GM12872 (cell line): Measurements from ENCODE around the gene HAUS3.

Experiments
- CTCF ChIP-seq: IDR thresholded peaks from 3 replicates; pipeline ENCODE4 v1.5.1; 2011; ENCODE audit warnings: low read depth, mild to moderate bottlenecking, low read length, moderate library complexity; ENCODE audit not compliant: insufficient read depth

HAUS3 gene

GRCh38 chr4:2245787-2246275 lies 3.9 kb upstream of the HAUS3 start:
- no peak for TF ChIP-seq CTCF

- no peak for TF ChIP-seq CTCF
Observed at GRCh38 chr4:2245057-2245786, 3.3 kb upstream of the HAUS3 start.

- 0 out of 3 replicates have a peak, but pooled peaks have one; percentile 20 for TF ChIP-seq CTCF
Observed at GRCh38 chr4:2243681-2244380, 1.9 kb upstream of the HAUS3 start.

GRCh38 chr4:2241003-2241402 lies 918 bp downstream of the HAUS3 start:
- no peak for TF ChIP-seq CTCF

GRCh38 chr4:2236944-2237666 lies 4.8 kb downstream of the HAUS3 start:
- no peak for TF ChIP-seq CTCF

GRCh38 chr4:2231082-2231481 lies 10.8 kb downstream of the HAUS3 start:
- TF ChIP-seq CTCF: no peak

GRCh38 chr4:2226261-2226660 lies 15.7 kb downstream of the HAUS3 start:
- TF ChIP-seq CTCF: no peak
